GM21360 (cell line): ENCODE measurements around the gene DHPS.
"Not testable (repeated sequence)": the region's sequence is repeated elsewhere in the genome, so short reads cannot be mapped to it uniquely, and the experiment has no call there.

Experiments
- ATAC-seq: cut with Tn5 transposase; IDR thresholded peaks from one replicate; pipeline ENCODE4 v1.9.1; 2021; ENCODE audit warnings: mild to moderate bottlenecking, moderate library complexity; ENCODE audit not compliant: unreplicated experiment

DHPS gene

GRCh38 chr19:12647490-12648071, 34.1 kb downstream of the DHPS start:
- no peak for ATAC-seq

- ATAC-seq: no peak
These were observed 34.6 kb downstream of the DHPS start for GRCh38 chr19:12647047-12647446.

- no peak for ATAC-seq
These were observed 35.1 kb downstream of the DHPS start for GRCh38 chr19:12646551-12646950.

DNA sequence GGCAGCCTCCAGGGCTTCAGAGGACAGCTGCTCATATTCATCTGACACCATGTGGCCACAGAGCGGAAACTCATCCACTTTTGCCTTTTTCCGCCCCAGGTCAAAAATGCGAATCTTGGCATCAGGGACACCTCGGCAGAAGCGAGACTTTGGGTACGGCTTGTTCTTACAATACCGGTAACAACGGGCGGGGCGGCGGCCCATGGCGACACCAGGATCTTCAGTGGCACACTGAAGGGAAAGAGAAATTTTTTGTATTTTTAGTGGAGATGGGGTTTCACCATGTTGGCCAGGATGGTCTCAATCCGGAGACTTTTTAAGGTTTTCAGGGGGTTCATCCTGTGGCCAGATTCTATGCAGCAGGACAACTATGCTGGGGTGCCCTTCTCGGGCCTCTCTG, 38.0 kb downstream of the DHPS start:
- not testable (repeated sequence) for ATAC-seq

- ATAC-seq: no peak
These were observed 39.2 kb downstream of the DHPS start for GRCh38 chr19:12642506-12642905.

- ATAC-seq: no peak
These were observed 40.2 kb downstream of the DHPS start for GRCh38 chr19:12641456-12641855.

GRCh38 chr19:12639901-12640613, 41.6 kb downstream of the DHPS start:
- ATAC-seq: no peak

DNA sequence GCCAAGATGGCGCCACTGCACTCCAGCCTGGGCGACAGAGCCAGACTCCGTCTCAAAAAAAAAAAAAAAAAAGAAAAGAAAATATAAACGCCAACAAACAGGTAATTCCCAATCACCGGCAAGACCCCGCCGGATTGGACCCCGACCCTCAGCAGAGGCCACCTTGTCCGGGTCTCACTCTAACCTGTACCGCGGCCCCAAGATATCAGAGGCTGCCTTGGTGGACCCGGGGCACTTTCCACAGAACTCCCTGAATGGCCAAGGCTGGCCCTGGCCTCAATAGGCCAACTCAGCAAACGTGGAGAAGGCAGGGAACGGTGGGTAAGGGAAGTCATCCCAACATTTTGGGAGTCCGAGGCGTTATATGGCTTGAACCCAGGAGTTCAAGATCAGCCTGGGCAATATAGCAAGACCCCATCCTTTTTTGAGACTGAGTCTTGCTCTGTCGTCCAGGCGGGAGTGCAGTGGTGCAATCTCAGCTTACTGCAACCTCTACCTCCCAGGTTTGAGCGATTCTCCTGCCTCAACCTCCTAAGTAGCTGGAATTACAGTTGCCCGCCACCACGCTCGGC, 43.0 kb downstream of the DHPS start:
- no peak for ATAC-seq

DNA sequence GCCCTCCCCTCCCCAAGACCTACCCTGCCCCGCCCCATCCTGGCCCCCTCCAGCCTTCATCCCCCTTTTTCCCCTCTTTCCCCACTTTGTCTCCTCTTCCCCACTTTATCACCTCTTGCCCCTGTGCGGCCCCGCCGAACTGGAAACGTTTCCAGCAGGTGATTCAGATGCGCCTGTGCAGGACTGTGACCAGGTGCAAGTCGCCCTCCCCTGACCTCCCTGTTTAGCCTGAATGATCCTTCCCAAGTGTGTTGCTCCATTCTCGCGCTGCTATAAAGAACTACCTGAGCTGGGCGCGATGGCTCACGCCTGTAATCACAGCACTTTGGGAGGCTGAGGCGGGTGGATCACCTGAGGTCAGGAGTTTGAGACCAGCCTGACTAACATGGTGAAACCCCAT, 45.0 kb downstream of the DHPS start:
- no peak for ATAC-seq

- no peak for ATAC-seq
These were observed 52.5 kb downstream of the DHPS start for GRCh38 chr19:12629215-12629614.

DNA sequence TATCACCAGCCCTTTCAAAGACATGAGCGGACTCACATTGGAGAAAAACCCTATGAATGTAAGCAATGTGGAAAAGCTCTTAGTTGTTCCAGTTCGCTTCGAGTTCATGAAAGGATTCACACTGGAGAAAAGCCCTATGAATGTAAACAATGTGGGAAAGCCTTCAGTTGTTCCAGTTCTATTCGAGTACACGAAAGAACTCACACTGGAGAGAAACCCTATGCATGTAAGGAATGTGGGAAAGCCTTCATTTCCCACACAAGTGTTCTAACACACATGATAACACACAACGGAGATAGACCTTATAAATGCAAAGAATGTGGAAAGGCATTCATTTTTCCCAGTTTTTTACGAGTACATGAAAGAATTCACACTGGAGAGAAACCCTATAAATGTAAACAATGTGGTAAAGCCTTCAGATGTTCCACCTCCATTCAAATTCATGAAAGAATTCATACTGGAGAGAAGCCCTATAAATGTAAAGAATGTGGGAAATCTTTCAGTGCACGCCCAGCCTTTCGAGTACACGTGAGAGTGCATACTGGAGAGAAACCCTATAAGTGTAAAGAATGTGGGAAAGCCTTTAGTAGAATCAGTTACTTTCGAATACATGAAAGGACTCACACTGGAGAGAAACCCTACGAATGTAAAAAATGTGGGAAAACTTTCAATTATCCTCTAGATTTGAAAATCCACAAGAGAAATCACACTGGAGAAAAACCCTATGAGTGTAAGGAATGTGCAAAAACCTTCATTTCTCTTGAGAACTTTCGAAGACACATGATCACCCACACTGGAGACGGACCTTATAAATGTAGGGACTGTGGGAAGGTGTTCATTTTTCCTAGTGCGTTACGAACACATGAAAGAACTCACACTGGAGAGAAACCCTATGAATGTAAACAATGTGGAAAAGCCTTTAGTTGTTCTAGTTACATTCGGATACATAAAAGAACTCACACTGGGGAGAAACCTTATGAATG, 53.3 kb downstream of the DHPS start:
- ATAC-seq: no peak

DNA sequence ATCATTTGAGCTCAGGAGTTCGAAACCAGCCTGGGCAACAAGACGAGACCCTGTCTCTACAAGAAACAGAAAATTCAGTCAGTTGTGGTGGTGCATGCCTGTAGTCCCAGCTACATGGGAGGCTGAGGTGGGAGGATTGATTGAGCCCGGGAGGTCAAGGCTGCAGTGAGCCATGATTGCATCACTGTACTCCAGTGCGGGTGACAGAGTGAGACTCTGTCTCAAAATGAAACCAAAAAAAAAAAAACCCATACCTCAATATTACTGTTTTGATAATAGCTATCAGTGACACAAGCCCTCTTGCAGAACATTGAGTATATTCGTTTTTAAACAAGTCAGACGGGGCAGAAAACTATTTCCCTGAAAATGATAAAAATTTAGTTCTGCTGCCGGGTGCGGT, 54.7 kb downstream of the DHPS start:
- no peak for ATAC-seq
